COLO668 (cell line): Measurements from ENCODE around the gene GSTM2.

ENCODE experiments used
- DNase-seq: peaks from one replicate; lab custom pipeline; 2025; ENCODE audit not compliant: unreplicated experiment; lab: John Stamatoyannopoulos, UW

The GSTM2 gene

GRCh38 chr1:109667452-109668122 is at the start of gene GSTM2:
Gene GSTM2, plus strand, starts transcription at chr1:109668057. Its CDS starts 59 bp downstream, at chr1:109668116.
- no peak for DNase-seq

- DNase-seq, result no peak
Observed at GRCh38 chr1:109618661-109619575, 48.9 kb upstream of the GSTM2 start.

- peak; percentile 79 for DNase-seq
Observed at GRCh38 chr1:109619576-109620400, 48.1 kb upstream of the GSTM2 start, which contains the start of the genes AMPD2 and GNAT2. Gene AMPD2, plus strand, starts transcription at chr1:109619837. Its CDS starts 1,339 bp downstream, at chr1:109621176. Gene GNAT2, minus strand, starts transcription at chr1:109619616. Its CDS starts 6,746 bp downstream, at chr1:109612870.

- DNase-seq, result peak; percentile 51
Observed at GRCh38 chr1:109620401-109620791, 47.5 kb upstream of the GSTM2 start.

GRCh38 chr1:109620841-109621286 is 47.0 kb upstream of the GSTM2 start:
- DNase-seq, result peak; percentile 95

- no peak for DNase-seq
Observed at GRCh38 chr1:109621379-109622136, 46.3 kb upstream of the GSTM2 start.

- no peak for DNase-seq
Observed at GRCh38 chr1:109622137-109622892, 45.5 kb upstream of the GSTM2 start.

GRCh38 chr1:109622895-109623294 is 45.0 kb upstream of the GSTM2 start:
- DNase-seq, result no peak

GRCh38 chr1:109623601-109624161 is 44.2 kb upstream of the GSTM2 start:
- no peak for DNase-seq

- DNase-seq, result peak; percentile 75
Observed at GRCh38 chr1:109624201-109625010, 43.5 kb upstream of the GSTM2 start.

GRCh38 chr1:109625176-109625575 is 42.7 kb upstream of the GSTM2 start:
- DNase-seq, result peak; percentile 19

- DNase-seq, result no peak
Observed at GRCh38 chr1:109625601-109626560, 42.0 kb upstream of the GSTM2 start.

GRCh38 chr1:109626682-109627408 is 41.0 kb upstream of the GSTM2 start:
- no peak for DNase-seq

GRCh38 chr1:109627692-109628399 is 40.0 kb upstream of the GSTM2 start:
- no peak for DNase-seq

- DNase-seq, result no peak
Observed at GRCh38 chr1:109628540-109629321, 39.1 kb upstream of the GSTM2 start.
